Thyroid gland (tissue), 4 donors: ENCODE data around the gene SESN3.

ENCODE experiments used
- CTCF ChIP-seq, 6 experiments: fragments of 200-600 bp in 3 of 6; fragments of 450-650 bp in 3 of 6; sonication (generic) in 3 of 6; IDR thresholded peaks; one replicate each; pipeline ENCODE4 v1.5.1; 2016 to 2019; ENCODE audit warnings: antibody characterized with exemption in 6 of 6, mild to moderate bottlenecking in 2 of 6, inconsistent platforms in 1 of 6, moderate library complexity in 1 of 6
- POLR2A ChIP-seq, 2 donors: fragments of 450-650 bp; IDR thresholded peaks; one replicate each; pipeline ENCODE4 v1.6.1; 2017; ENCODE audit warnings: antibody characterized with exemption in 2 of 2, mild to moderate bottlenecking in 2 of 2, moderate library complexity in 1 of 2

- TF ChIP-seq CTCF (IDR thresholded peaks at IDR 0.05): no peak
- TF ChIP-seq POLR2A (IDR thresholded peaks at IDR 0.05): no peak
Observed at GRCh38 chr11:95268391-95268790, 37.4 kb upstream of the SESN3 start.
